Measurements from ENCODE around the gene TSEN15.
A peak's percentile ranks its signal among the peaks of the same experiment; 100 is the strongest.

TSEN15 gene

DNA sequence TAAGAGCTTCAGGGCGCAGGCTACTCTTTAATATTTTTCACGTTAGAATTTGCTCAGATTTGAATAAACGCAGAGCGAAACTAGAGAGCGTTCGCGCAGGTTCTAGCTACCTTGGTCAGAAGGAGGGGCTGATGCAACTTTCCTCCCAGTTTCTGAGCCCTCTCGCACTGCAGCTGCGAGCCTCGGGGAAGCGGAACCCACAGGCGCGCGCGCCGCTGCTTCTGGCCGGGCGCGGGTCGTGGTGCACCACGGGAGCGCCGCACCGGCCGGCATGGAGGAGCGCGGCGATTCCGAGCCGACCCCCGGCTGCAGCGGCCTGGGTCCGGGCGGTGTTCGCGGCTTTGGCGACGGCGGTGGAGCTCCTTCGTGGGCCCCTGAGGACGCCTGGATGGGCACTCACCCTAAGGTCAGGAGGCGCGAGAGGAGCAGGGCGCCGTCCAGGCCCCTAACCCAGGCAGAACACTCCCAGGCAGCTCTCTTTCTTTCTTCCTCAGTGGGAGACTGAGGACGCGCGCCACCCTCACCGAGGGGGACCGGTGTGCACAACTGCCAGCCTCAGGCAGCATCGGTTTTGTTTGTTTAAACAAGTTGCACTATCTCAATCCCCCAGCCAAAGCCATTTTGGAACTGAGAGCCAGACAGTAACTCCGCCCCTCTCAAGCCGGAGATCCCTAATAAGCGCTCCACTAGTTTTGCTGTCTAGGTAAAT is at the start of gene TSEN15:
Gene TSEN15 (plus strand): TSS at position 246 of the 709 bp plus-strand sequence. CDS start 26 bp downstream, at position 272.
- DNase-seq, result peak; percentile 80 to 81

DNA sequence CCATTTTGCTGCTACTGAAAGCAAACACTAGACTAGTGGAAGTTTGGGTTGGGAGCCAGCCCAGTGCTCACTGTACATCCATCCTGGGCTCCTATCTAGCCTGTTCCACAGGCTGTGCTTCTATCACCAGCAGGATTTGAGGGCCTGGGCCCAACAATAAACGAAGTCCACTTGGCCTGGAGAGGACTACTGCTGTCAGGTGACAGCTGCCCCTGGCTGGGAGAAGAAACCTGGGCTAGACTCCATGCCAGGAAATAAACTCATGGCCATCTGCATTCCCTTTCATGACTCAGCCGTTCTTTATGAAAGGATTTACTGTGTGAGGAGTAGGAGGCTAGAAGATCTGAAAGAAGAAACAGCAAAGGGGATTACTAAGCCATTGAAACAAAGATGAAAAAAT is 49.5 kb upstream of the TSEN15 start:
- DNase-seq, result no peak

DNA sequence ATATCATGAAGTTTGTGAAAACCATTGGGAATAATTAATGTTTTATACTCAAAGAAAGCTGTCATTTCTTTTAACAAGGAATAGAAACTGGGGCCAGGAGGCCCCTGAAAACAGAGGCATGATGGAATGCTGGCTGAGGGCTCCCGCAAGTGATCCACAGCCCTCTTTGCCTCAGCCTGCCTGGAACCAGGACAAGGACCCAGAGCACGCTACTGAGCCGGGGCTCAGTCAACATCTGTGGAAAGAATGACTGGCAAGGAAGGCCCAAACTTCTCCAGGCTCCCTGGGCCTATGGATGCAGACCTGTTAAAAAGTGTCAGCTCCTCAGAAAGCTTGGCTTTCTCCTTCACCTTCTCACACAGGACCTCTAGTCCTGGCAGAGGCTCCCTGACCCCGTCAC is 46.6 kb upstream of the TSEN15 start:
- DNase-seq, result no peak

DNA sequence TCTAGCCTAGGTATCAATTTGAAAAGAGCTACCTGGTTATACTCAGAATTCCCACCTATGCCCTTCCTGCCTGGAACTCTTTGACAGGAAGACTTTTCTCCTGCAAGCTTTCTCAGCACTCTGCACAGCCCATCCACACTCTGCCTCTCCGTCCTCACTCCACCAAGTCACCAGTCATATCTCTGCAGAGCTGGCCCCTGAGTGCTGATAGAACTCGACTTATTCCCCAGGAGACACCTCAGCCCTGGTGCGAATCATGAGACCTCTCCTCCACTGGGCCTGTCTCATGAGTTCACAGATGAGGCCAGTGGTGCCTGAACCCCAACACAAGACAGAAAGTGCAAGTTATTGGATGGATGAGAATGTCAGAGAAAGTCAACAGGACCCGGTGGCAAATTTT is 46.0 kb upstream of the TSEN15 start:
- no peak for DNase-seq

DNA sequence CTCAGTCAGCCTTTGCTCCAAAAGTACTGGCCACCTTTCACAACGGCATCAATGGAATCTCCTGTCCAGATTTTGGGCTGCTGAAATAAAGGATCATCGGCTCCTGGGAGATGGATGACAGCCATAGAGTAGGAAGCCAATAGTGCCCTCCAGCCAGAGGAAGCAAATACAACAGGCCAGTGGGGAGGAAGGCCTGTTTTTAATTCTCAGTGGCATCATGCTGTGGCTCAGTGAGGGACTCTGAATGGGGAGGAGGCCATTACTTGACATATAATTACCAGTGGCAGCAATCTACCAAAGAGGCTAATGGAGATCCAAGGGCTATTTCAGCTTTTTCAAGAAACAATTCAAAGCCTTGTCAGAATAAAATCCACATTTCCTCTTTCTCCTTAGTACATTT is 40.7 kb upstream of the TSEN15 start:
- no peak for DNase-seq

GRCh38 chr1:184012187-184012586 is 39.3 kb upstream of the TSEN15 start:
- DNase-seq, result no peak

GRCh38 chr1:184014271-184014670 is 37.3 kb upstream of the TSEN15 start:
- DNase-seq, result no peak

DNA sequence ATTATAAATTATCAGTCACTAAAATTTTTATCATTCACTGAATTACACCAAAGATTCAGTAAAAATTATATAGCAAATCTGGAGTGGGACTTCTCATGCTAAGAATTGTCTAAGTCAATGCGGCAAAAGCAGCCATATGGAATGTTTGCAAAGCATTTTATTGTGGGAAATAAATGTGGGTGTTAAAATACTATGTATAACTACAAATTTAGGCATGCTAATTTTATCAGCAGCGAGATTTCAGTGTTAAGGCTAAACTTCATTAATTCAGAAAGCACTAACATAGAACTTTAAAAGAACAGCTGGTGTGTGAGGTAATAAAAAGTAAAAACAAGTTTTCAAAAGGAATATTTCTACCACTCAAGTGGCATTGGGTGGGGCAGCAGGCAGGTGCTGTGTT is 35.4 kb upstream of the TSEN15 start:
- DNase-seq, result no peak

- DNase-seq, result no peak
Measured at GRCh38 chr1:184017306-184017705, 34.2 kb upstream of the TSEN15 start.

DNA sequence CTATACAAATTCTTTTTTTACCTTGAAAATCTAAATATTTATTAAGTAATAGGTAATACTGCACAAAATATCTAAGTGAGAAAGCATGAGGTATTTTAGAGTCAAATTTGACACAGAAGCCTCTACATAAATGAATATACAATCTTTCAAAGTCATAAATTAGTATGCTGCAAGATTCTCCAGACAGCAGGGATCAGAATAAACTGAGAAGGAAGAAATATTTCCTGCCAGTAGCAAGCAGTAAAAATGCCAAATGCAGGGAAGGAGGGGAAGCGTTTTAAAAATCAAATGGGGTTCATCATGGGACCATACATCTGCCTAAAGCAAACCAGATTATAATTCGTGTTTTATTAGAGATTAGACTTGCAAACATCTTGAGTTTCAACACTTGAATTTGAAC is 32.9 kb upstream of the TSEN15 start:
- no peak for DNase-seq

DNA sequence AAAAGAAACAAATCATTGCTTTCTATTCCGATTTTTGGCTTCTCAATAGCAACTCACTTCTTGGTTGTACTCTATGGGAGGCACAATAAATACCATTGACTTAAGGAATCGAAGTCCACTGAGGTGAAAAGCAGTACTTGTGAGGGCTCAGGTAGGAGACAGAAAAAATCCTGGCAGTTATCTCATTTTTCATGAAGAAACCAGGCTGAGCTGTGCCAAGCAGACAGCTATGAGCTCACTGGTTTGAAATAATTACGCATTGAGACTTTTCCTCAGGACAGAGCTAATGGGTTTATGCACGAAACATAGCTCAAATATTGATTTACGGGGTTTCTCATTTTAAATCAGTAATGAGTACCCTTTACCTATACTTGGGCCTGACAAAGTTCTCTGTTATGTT is 32.5 kb upstream of the TSEN15 start:
- no peak for DNase-seq

DNA sequence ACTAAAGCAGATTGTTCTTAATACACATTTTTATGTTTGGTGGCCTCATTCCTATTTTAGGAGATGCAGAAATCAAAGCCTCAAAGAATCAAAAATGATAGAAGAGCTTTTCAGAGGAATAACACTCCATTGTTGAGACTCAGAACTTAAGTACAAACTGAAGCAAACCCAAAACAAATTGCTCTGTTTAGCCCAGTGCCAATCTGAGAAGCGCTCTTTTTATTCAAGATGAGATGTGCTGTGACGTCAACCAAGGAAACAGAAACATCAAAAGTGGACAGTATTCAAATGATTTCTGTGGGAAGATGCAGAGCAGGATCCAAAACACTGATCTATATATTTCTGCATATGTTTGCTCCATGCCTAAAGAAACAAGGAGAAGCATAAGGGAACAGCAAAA is 32.0 kb upstream of the TSEN15 start:
- DNase-seq, result no peak

DNA sequence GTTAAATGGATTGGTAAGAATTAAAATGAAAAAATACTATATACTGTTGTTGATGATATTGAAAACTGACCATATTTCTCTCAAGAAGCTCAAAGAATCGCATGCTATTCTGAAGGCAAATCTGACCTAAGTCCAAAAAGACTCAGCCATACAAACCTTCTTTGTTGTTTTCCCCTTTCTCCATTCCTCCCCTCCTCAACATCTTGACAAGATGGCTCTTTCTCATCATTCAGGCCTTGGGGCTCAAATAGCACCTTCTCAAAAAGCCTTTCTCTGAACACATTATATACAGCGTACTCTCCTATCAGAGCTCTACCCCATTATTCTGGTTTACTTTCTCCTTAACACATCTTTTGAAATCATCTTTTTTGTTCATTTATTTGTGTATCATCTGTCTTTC is 31.2 kb upstream of the TSEN15 start:
- no peak for DNase-seq

- DNase-seq, result no peak
Measured at GRCh38 chr1:184020855-184021254, 30.7 kb upstream of the TSEN15 start.

DNA sequence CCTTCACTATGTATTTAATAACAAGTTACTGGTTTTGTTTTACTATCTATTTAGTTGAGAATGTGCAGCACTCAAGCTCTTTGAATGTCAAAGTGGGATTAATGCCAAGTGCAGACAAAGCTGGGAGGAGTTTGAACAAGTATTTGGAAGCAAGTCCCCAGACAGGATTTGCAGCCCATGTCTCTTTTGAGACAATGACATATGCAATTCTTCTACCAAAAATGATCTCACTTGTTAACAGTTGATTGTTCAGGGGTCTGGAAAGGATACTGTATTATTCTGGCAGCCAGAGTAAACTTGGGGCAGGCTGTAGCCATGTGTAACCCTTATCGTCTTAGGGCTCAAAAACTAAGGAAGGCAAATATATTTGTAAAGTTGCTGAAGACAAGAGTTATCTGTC is 29.8 kb upstream of the TSEN15 start:
- no peak for DNase-seq

DNA sequence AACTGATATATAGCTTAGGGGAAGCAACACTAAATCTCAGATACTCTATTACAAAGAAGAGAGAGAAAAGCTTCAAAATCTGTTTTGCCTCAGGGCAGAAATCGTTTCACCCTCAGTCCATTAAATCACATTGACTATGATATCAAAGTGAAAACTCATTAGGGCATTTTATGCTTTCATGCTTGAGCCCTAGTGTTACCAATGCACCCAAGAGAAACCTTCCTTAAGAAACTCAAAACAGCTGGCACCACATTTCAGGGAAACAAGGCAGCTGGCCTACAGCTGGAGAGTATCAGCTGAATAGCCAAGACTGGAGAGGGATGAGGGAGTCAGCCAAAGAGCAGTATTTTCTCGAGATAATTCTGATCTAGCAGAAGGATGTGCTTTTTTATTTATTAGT is 28.9 kb upstream of the TSEN15 start:
- DNase-seq, result no peak

DNA sequence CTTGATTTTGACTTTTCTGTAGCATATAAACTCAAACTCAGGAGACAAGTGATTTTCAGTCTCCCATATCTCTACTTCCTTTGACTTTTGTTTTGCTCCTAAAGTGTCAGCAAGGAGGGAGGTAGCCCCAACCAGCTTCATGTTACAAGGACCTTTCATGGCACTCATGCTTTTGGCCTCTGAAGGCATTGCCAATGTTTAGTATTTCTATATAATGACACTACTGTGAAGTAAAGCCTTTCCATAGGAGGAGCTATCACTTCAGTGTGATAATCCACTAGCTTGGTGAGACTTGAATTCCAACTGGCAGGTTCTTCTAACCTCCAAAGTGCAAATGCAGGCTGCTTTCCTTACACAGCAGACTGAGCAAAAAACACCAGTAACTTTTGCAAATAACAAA is 28.4 kb upstream of the TSEN15 start:
- DNase-seq, result no peak

DNA sequence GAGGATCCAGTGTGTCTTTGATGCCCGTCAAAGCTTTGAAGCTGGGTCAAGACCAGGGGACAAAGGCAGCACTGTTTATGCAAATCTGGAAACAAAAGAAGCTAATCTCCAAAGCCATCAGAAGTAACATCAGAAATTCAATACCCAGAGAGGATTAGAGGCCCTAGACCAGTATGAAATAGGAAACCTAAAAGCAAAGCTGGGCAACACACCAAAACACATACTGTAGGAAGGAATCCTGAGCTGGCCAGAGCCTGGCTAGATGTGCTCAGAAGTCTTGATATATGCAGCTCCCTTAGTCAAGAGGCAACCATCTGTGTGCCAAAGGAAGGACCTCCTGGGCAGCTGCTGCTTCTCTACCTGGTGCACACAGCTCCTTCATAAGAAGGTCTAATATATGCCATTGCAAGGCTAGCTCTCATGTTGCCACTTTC is 26.3 kb upstream of the TSEN15 start:
- no peak for DNase-seq

DNA sequence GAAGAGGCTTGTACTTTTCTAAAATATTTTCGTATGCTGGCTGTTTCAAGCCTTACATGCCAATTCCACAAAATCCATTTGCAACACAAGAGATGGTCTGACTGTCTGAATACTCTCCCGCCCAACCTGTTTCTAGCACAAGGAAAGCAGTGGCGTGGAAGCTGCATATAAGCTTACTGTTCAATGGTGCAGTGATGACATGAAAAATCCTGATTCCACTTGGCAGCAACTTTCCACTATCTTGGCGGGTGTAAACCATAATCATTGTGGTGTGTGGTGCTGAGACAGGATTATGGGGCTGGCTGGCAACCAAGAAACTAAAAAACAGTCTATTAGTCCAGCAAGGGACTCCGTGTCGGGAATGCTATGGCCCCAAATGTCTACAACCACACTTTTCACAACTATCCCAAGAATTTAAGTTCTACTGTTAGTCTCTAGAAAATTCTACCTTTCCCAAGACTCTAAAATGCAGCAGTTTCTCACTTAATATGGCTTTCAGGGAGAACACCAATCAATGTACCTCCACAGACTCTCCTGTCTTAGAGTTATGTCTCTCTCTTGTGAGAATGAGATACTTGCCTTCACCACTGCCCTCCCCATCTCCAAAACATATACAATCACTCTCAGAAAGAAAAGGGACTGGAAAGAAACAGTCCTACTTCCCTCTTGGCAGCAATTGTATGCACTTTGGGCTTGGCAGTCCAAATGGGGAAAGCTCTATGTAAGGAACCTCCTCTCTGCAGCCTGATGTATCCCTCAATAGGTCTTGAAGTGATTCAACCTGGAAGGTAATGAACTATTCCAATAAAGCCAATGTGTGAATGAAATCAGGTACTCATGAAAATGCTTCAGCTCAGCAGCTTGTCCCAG is 23.5 kb upstream of the TSEN15 start:
- DNase-seq, result no peak

DNA sequence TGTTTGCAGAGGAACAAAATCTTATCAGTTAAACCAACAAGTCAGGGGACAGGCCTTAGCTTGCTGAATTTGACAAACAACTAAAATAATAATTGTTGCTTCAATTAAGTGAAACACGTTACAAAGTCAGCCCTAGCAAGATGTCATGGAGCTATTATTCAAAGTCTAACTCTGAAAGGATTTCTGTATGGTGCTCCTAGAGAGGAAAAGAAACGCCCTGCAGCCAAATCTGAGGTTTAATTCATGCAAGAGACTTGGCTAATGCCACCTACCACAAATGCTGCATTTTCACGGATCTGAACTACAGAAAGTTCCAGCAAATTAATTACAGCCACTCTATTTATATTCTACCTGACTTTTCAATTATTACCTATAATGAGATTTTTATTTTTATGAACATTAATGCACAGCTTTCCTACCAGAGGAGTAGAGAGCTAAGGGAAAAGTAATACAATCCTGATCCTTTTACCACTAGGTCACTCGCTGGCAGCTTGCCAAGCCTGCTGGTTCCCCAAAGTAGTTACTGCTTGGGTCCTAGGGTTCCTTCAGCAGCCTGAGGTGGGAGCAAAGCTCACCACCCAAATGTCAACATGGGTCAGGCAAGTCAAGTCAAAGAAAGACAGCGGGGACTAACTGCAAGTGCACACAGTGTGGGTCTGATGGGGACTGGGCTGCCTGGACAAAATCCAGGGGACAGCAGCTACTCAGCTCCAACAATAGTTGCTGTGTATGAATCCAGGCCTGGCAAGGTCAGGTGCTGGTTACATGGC is 22.5 kb upstream of the TSEN15 start:
- DNase-seq, result no peak

DNA sequence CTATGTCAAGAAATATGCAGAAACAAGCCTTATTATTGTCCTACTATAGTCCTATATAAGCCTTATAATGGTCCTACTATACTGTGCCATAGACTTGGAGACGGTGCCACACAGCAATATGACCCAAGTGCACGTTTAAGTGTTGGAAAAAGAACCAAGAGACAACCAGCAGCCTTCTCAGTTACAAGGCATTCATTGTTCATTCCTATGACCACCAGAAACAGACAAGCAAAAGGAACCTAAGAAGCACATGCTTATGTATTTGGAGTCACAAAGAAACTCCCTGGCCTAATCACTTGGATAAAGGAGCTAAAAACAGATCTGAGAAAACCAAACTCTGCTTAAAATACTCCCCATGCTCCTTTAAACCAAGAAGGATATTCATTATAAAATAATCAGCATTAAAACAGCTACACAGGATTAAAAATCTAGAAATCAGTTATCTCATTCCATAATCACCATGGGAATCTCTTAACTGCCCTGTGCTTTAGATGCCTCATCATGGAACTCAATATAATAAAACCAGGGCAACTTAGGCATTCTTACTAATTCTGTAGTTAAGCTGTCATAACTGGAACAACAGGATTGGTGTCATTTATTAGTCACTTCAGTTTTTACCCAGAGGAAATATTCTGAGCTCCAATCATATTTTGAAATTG is 21.0 kb upstream of the TSEN15 start:
- DNase-seq, result no peak

- no peak for DNase-seq
Measured at GRCh38 chr1:184031092-184031408, 20.5 kb upstream of the TSEN15 start.

- no peak for DNase-seq
Measured at GRCh38 chr1:184031409-184032107, 20.0 kb upstream of the TSEN15 start.

Measured in stimulated activated CD4-positive, alpha-beta T cell treated with anti-CD3 and anti-CD28 coated beads, Interleukin-4, amount 100 ng/mL, for 4 hours (primary cell).